Right cardiac atrium (tissue), 5 donors: Measurements from ENCODE around the gene ARID3C. TPM values are rescaled to one million over a fixed set of nuclear protein-coding genes. Genes with fewer than 3 reads are reported as not detected.
"Not testable (repeated sequence)": the region's sequence is repeated elsewhere in the genome, so short reads cannot be mapped to it uniquely, and the experiment has no call there.

Source experiments
- ATAC-seq, 2 donors: fragments of 200-7000 bp; cut with Tn5 transposase; one replicate each; pipeline versions ENCODE4 v1.8.0 to v1.9.1; 2020; ENCODE audit warnings: moderate library complexity in 2 of 2, mild to moderate bottlenecking in 1 of 2
- DNase-seq, 3 donors: peaks; one replicate each; pipeline ENCODE4 v3.0.0-alpha.2; 2020
- H3K27ac ChIP-seq: one replicate; pipeline ENCODE4 v1.5.1; 2013; ENCODE audit warnings: mild to moderate bottlenecking, low read length, control low read depth, moderate library complexity
- H3K27me3 ChIP-seq: one replicate; pipeline ENCODE4 v1.6.1; 2013; ENCODE audit not compliant: control insufficient read depth, insufficient read depth
- H3K4me1 ChIP-seq: one replicate; pipeline ENCODE4 v1.6.1; 2013; ENCODE audit warnings: low read length; ENCODE audit not compliant: control insufficient read depth, insufficient read depth
- H3K4me3 ChIP-seq: one replicate; pipeline ENCODE4 v1.5.1; 2013; ENCODE audit warnings: low read length, control low read depth
- H3K9me3 ChIP-seq: one replicate; pipeline ENCODE4 v1.6.1; 2013; ENCODE audit warnings: low read length; ENCODE audit not compliant: control insufficient read depth
- WGBS: extraction: QIAGEN DNeasy Blood & Tissue Kit; methylation state at CpG from one replicate; pipeline ENCODE4 v1.1.7; 2013; 5-methylcytosine and 5-hydroxymethylcytosine counted together
- intact Hi-C, 4 donors: fragments of 100-400 bp; cut with DNase I; formaldehyde crosslinking; loops; one replicate each; pipeline versions ENCODE4 v1.11.0 to v1.14.0; 2022 to 2023
- polyA plus RNA-seq: library from polyadenylated mRNA; stranded (reverse); fragments of 200-250 nt; gene quantifications from one replicate; pipeline ENCODE4 v1.2.3, GENCODE V29; 2013
- total RNA-seq, 4 donors: library from RNA; stranded (reverse); fragmentation: NEBNext Ultra II Directional; extraction: Animal tissue kit (Norgen Biotek cat#: 25700); gene quantifications; one replicate each; pipeline ENCODE4 v1.2.1, GENCODE V29; 2021
- donor health status: healthy with polysubstance abuse.
- donor health status: DM: no; HTN: yes; CAD: no.
- donor health status: DM: no; HTN: no; CAD: no.
- donor health status: DM: no; HTN: yes; CAD: no; lungs with severe emphysema.
- donor health status: DM: yes; HTN: yes; CAD: no.

Gene ARID3C
- total and polyA plus RNA-seq, 5 donors = not detected

- Histone ChIP-seq H3K4me3 (peak overlapping the region; percentile 12), H3K9me3 (no peaks in the 10 kb centered on the region), H3K4me1 (peaks cover 28% of the 10 kb centered on the region), H3K27me3 (no peaks in the 10 kb centered on the region), H3K27ac (peak overlapping the region; percentile 79)
- WGBS = 30% methylated on average over 4 of the region's 4 CpGs
- DNase-seq = peak; percentile 54 to 79 (median 61)
- intact Hi-C loops = no loop called here
- no peak for ATAC-seq
These were observed 22.5 kb upstream of the ARID3C start for GRCh38 chr9:34651321-34651720.

GRCh38 chr9:34650816-34651215, 21.9 kb upstream of the ARID3C start:
- DNase-seq (peak in 2 of 3 donors; percentile 73 to 78), ATAC-seq (no peak)
- Histone ChIP-seq H3K27me3 (no peaks in the 10 kb centered on the region), H3K27ac (peak overlapping the region; percentile 79), H3K9me3 (no peaks in the 10 kb centered on the region), H3K4me1 (peaks cover 28% of the 10 kb centered on the region), H3K4me3 (no peak overlapping the region)
- intact Hi-C loops = no loop called here
- 51% methylated on average over 5 of the region's 5 CpGs for WGBS

- ATAC-seq = no peak
- H3K9me3 ChIP-seq = no peaks in the 10 kb centered on the region
- 90% methylated on average over 8 of the region's 8 CpGs for WGBS
- H3K4me3 ChIP-seq = no peak overlapping the region
- peak in 1 of 3 donors; percentile 50 for DNase-seq
- H3K27ac ChIP-seq = no peak overlapping the region
- intact Hi-C loops = no loop called here
- no peaks in the 10 kb centered on the region for H3K27me3 ChIP-seq
- peaks cover 20% of the 10 kb centered on the region for H3K4me1 ChIP-seq
These were observed 19.8 kb upstream of the ARID3C start for GRCh38 chr9:34648673-34649072.

GRCh38 chr9:34647651-34648050, 18.8 kb upstream of the ARID3C start:
- Histone ChIP-seq H3K4me1 (peaks cover 14% of the 10 kb centered on the region), H3K27ac (peak overlapping the region; percentile 90), H3K4me3 (peak overlapping the region; percentile 66), H3K9me3 (no peaks in the 10 kb centered on the region), H3K27me3 (no peaks in the 10 kb centered on the region)
- intact Hi-C loops = no loop called here
- WGBS = 39% methylated on average over 10 of the region's 10 CpGs
- ATAC-seq (no peak), DNase-seq (peak in 1 of 3 donors; percentile 49)

- peak overlapping the region; percentile 66 for H3K4me3 ChIP-seq
- H3K9me3 ChIP-seq = no peaks in the 10 kb centered on the region
- intact Hi-C loops = no loop called here
- no peaks in the 10 kb centered on the region for H3K27me3 ChIP-seq
- DNase-seq (no peak), ATAC-seq (no peak)
- H3K4me1 ChIP-seq = peaks cover 13% of the 10 kb centered on the region
- 2% methylated on average over 8 of the region's 8 CpGs for WGBS
- peak overlapping the region; percentile 90 for H3K27ac ChIP-seq
These were observed 18.2 kb upstream of the ARID3C start for GRCh38 chr9:34647084-34647403.

- peaks cover 13% of the 10 kb centered on the region for H3K4me1 ChIP-seq
- DNase-seq (peak; percentile 94 to 99 (median 98)), ATAC-seq (peak; percentile 84 to 89)
- H3K27me3 ChIP-seq = no peaks in the 10 kb centered on the region
- intact Hi-C loops = no loop called here
- H3K4me3 ChIP-seq = peak within 1 kb of the TSS; percentile 66
- H3K9me3 ChIP-seq = no peaks in the 10 kb centered on the region
- H3K27ac ChIP-seq = peak within 1 kb of the TSS; percentile 90
- 5% methylated on average over 43 of the region's 43 CpGs for whole genome bisulfite sequencing
These were observed 17.6 kb upstream of the ARID3C start, which contains the start of gene GALT for GRCh38 chr9:34646211-34647083. GALT (plus strand) TSS chr9:34646675; CDS start chr9:34646705, 30 bp downstream.

- ATAC-seq = no peak
- no peaks in the 10 kb centered on the region for H3K27me3 ChIP-seq
- DNase-seq = no peak
- H3K9me3 ChIP-seq = no peaks in the 10 kb centered on the region
- intact Hi-C loops = no loop called here
- H3K4me1 ChIP-seq = peaks cover 8% of the 10 kb centered on the region
- no peak overlapping the region for H3K27ac ChIP-seq
- no peak overlapping the region for H3K4me3 ChIP-seq
These were observed 16.0 kb upstream of the ARID3C start for GRCh38 chr9:34644766-34645314.

GRCh38 chr9:34642679-34643078, 13.8 kb upstream of the ARID3C start:
- Histone ChIP-seq H3K9me3 (no peaks in the 10 kb centered on the region), H3K4me1 (peaks cover 4% of the 10 kb centered on the region), H3K4me3 (no peak overlapping the region), H3K27me3 (no peaks in the 10 kb centered on the region), H3K27ac (no peak overlapping the region)
- no peak for DNase-seq
- WGBS = 96% methylated on average over 1 of the region's 1 CpG
- ATAC-seq = no peak
- intact Hi-C loops = no loop called here

- H3K4me1 ChIP-seq, H3K27me3 ChIP-seq, H3K9me3 ChIP-seq, H3K27ac ChIP-seq, H3K4me3 ChIP-seq, ATAC-seq: not testable (repeated sequence)
- DNase-seq = peak in 1 of 3 donors; percentile 9
- intact Hi-C loops = loop anchor here in 1 of 4 donors (10.0 kb wide), 1 partner anchor 65 kb away; no protein-coding TSS in a partner anchor
- 92% methylated on average over 8 of the region's 8 CpGs for WGBS
These were observed 10.5 kb upstream of the ARID3C start for GRCh38 chr9:34639322-34639721.

- Histone ChIP-seq H3K4me3 (peak overlapping the region; percentile 49), H3K9me3 (no peaks in the 10 kb centered on the region), H3K27ac (peak overlapping the region; percentile 73), H3K4me1 (no peaks in the 10 kb centered on the region), H3K27me3 (no peaks in the 10 kb centered on the region)
- DNase-seq (no peak), ATAC-seq (no peak)
- WGBS = 21% methylated on average over 7 of the region's 7 CpGs
- intact Hi-C loops = loop anchor here in 1 of 4 donors (10.0 kb wide), 1 partner anchor 67 kb away; no protein-coding TSS in a partner anchor
These were observed 9.2 kb upstream of the ARID3C start for GRCh38 chr9:34638138-34638445.

GRCh38 chr9:34637356-34638137, 8.7 kb upstream of the ARID3C start, which contains the start of gene SIGMAR1:
SIGMAR1 (minus strand) TSS chr9:34637787; CDS start chr9:34637697, 90 bp downstream.
- no peaks in the 10 kb centered on the region for H3K9me3 ChIP-seq
- no peaks in the 10 kb centered on the region for H3K4me1 ChIP-seq
- DNase-seq = peak; percentile 95 to 98 (median 98)
- no peaks in the 10 kb centered on the region for H3K27me3 ChIP-seq
- WGBS = under 1% methylated on average over 74 of the region's 74 CpGs
- H3K4me3 ChIP-seq = peak within 1 kb of the TSS; percentile 49
- intact Hi-C loops = loop anchor here in 1 of 4 donors (10.0 kb wide), 1 partner anchor 67 kb away; no protein-coding TSS in a partner anchor
- ATAC-seq = peak; percentile 95 to 96
- peak within 1 kb of the TSS; percentile 80 for H3K27ac ChIP-seq
